ENCODE measurements around the gene SDK2.

The SDK2 gene

GRCh38 chr17:73313526-73314127, 330.6 kb downstream of the SDK2 start:
- TF ChIP-seq FOXP2 (optimal IDR thresholded peaks at IDR 0.05; ENCODE audit: borderline replicate concordance, extremely low read depth, extremely low read length, insufficient read depth): no peak
- TF ChIP-seq REST (IDR thresholded peaks at IDR 0.05; ENCODE audit: insufficient read depth in 1 of 2, low read depth in 2 of 2, low read length in 2 of 2): no peak
- TF ChIP-seq POLR2AphosphoS5 (IDR thresholded peaks at IDR 0.05; ENCODE audit: low read depth, low read length): no peak
- no peak for TF ChIP-seq SIN3A (IDR thresholded peaks at IDR 0.05; ENCODE audit: borderline replicate concordance, insufficient read depth, low read length)
- TF ChIP-seq TAF1 (IDR thresholded peaks at IDR 0.05; ENCODE audit: borderline replicate concordance, insufficient read depth, low read length): no peak

GRCh38 chr17:73311781-73312641, 332.2 kb downstream of the SDK2 start, which contains the start of gene CDC42EP4:
Gene CDC42EP4, minus strand, starts transcription at chr17:73312001. Its CDS starts 25,501 bp downstream, at chr17:73286500.
- TF ChIP-seq REST (IDR thresholded peaks at IDR 0.05; ENCODE audit: insufficient read depth in 1 of 2, low read depth in 2 of 2, low read length in 2 of 2) (0 out of 4 replicates have a peak, but pooled peaks of 1 of the 2 experiments have one; percentile 8), FOXP2 (optimal IDR thresholded peaks at IDR 0.05; ENCODE audit: borderline replicate concordance, extremely low read depth, extremely low read length, insufficient read depth) (peak; percentile 44), TAF1 (IDR thresholded peaks at IDR 0.05; ENCODE audit: borderline replicate concordance, insufficient read depth, low read length) (peak; percentile 61; the same call in 1 of the 2 replicates), SIN3A (IDR thresholded peaks at IDR 0.05; ENCODE audit: borderline replicate concordance, insufficient read depth, low read length) (no peak; the same call in 1 of the 2 replicates), POLR2AphosphoS5 (IDR thresholded peaks at IDR 0.05; ENCODE audit: low read depth, low read length) (peak; percentile 60)

- TF ChIP-seq REST (IDR thresholded peaks at IDR 0.05; ENCODE audit: insufficient read depth in 1 of 2, low read depth in 2 of 2, low read length in 2 of 2) (no peak), FOXP2 (optimal IDR thresholded peaks at IDR 0.05; ENCODE audit: borderline replicate concordance, extremely low read depth, extremely low read length, insufficient read depth) (no peak), POLR2AphosphoS5 (IDR thresholded peaks at IDR 0.05; ENCODE audit: low read depth, low read length) (no peak), TAF1 (IDR thresholded peaks at IDR 0.05; ENCODE audit: borderline replicate concordance, insufficient read depth, low read length) (no peak), SIN3A (IDR thresholded peaks at IDR 0.05; ENCODE audit: borderline replicate concordance, insufficient read depth, low read length) (no peak)
Measured at GRCh38 chr17:73311428-73311780, 332.8 kb downstream of the SDK2 start.

- TF ChIP-seq TAF1 (IDR thresholded peaks at IDR 0.05; ENCODE audit: borderline replicate concordance, insufficient read depth, low read length): no peak
- no peak for TF ChIP-seq POLR2AphosphoS5 (IDR thresholded peaks at IDR 0.05; ENCODE audit: low read depth, low read length)
- no peak for TF ChIP-seq FOXP2 (optimal IDR thresholded peaks at IDR 0.05; ENCODE audit: borderline replicate concordance, extremely low read depth, extremely low read length, insufficient read depth)
- TF ChIP-seq REST (IDR thresholded peaks at IDR 0.05; ENCODE audit: insufficient read depth in 1 of 2, low read depth in 2 of 2, low read length in 2 of 2): no peak
- no peak for TF ChIP-seq SIN3A (IDR thresholded peaks at IDR 0.05; ENCODE audit: borderline replicate concordance, insufficient read depth, low read length)
Measured at GRCh38 chr17:73309727-73310596, 334.3 kb downstream of the SDK2 start.
